Endothelial cell (in vitro differentiated cells): Measurements from ENCODE around the gene MCM10. TPM values are rescaled to one million over a fixed set of nuclear protein-coding genes. Genes with fewer than 3 reads are reported as not detected.

ENCODE experiments used
- DNase-seq: peaks from one replicate; pipeline ENCODE4 v3.0.0; 2021; ENCODE audit warnings: low spot score
- H3K27ac Mint-ChIP-seq: one replicate; pipeline ENCODE4 v1.8.0; 2021; ENCODE audit warnings: mixed read lengths, inconsistent platforms; ENCODE audit not compliant: unreplicated experiment
- H3K27me3 Mint-ChIP-seq: one replicate; pipeline ENCODE4 v1.8.0; 2021; ENCODE audit warnings: mild to moderate bottlenecking, moderate library complexity, mixed read lengths, inconsistent platforms; ENCODE audit not compliant: unreplicated experiment
- H3K36me3 Mint-ChIP-seq: one replicate; pipeline ENCODE4 v1.8.0; 2021; ENCODE audit warnings: mild to moderate bottlenecking, low read depth, mixed read lengths, inconsistent platforms; ENCODE audit not compliant: unreplicated experiment
- H3K4me1 Mint-ChIP-seq: one replicate; pipeline ENCODE4 v1.8.0; 2021; ENCODE audit warnings: mild to moderate bottlenecking, mixed read lengths, inconsistent platforms; ENCODE audit not compliant: unreplicated experiment
- H3K4me3 Mint-ChIP-seq: one replicate; pipeline ENCODE4 v1.8.0; 2021; ENCODE audit warnings: mild to moderate bottlenecking, mixed read lengths, inconsistent platforms; ENCODE audit not compliant: unreplicated experiment
- H3K9me3 Mint-ChIP-seq: one replicate; pipeline ENCODE4 v1.8.0; 2021; ENCODE audit warnings: mixed read lengths, inconsistent platforms; ENCODE audit not compliant: unreplicated experiment
- CTCF ChIP-seq: fragments of 200-600 bp; sonication (generic); IDR thresholded peaks from one replicate; pipeline ENCODE4 v1.5.0; 2021; ENCODE audit warnings: antibody characterized with exemption; ENCODE audit not compliant: unreplicated experiment
- total RNA-seq: library from RNA; stranded (reverse); fragmentation: NEBNext Ultra II Directional; extraction: Animal tissue kit (Norgen Biotek cat#: 25700); gene quantifications from one replicate; pipeline ENCODE4 v1.2.1, GENCODE V29; 2021; ENCODE audit not compliant: unreplicated experiment

MCM10 gene
- total RNA-seq, 1 donor from 2014 or later, result 7.0 TPM

DNA sequence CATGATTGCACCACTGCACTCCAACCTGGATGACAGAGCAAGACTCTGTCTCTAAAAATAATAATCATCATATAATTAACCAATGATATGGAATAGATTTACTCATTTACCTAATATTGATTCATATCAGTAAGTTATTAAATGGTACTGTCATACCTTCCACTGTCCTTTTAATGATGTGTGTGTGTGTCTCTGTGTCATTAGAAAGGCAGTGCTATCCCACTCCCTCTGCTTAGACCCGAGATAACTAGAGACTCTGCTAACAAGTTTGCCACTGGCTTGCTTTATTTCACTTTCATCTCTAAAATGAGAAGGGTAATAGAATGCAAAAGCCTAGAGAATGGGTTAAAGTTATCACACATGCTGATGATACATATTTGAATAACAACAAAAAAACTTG lies 21.1 kb downstream of the MCM10 start:
- Mint-ChIP-seq H3K36me3 (peaks cover 5% of the 10 kb centered on the region), H3K9me3 (no peaks in the 10 kb centered on the region), H3K4me1 (no peaks in the 10 kb centered on the region), H3K27me3 (peaks cover 3% of the 10 kb centered on the region), H3K27ac (no peak overlapping the region), H3K4me3 (no peak overlapping the region)
- no peak for DNase-seq
- no peak for TF ChIP-seq CTCF

- Mint-ChIP-seq H3K4me1 (no peaks in the 10 kb centered on the region), H3K27me3 (peaks cover 1% of the 10 kb centered on the region), H3K27ac (no peak overlapping the region), H3K9me3 (no peaks in the 10 kb centered on the region), H3K36me3 (peaks cover 5% of the 10 kb centered on the region), H3K4me3 (no peak overlapping the region)
- no peak for TF ChIP-seq CTCF
- no peak for DNase-seq
Measured at GRCh38 chr10:13183625-13184024, 22.3 kb downstream of the MCM10 start.

GRCh38 chr10:13184276-13184675 lies 22.9 kb downstream of the MCM10 start:
- Mint-ChIP-seq H3K27me3 (peaks cover 1% of the 10 kb centered on the region), H3K36me3 (peaks cover 5% of the 10 kb centered on the region), H3K4me3 (no peak overlapping the region)

GRCh38 chr10:13184730-13185514 lies 23.6 kb downstream of the MCM10 start:
- no peaks in the 10 kb centered on the region for H3K4me1 Mint-ChIP-seq
- H3K36me3 Mint-ChIP-seq, result peaks cover 5% of the 10 kb centered on the region
- TF ChIP-seq CTCF, result no peak
- peaks cover 1% of the 10 kb centered on the region for H3K27me3 Mint-ChIP-seq
- no peak overlapping the region for H3K27ac Mint-ChIP-seq
- DNase-seq, result no peak
- no peaks in the 10 kb centered on the region for H3K9me3 Mint-ChIP-seq
- no peak overlapping the region for H3K4me3 Mint-ChIP-seq

More at GRCh38 chr10:13184276-13184675, 22.9 kb downstream of the MCM10 start:
- H3K9me3 Mint-ChIP-seq, result no peaks in the 10 kb centered on the region
- no peak overlapping the region for H3K27ac Mint-ChIP-seq
- H3K4me1 Mint-ChIP-seq, result no peaks in the 10 kb centered on the region
- no peak for DNase-seq
- TF ChIP-seq CTCF, result no peak

DNA sequence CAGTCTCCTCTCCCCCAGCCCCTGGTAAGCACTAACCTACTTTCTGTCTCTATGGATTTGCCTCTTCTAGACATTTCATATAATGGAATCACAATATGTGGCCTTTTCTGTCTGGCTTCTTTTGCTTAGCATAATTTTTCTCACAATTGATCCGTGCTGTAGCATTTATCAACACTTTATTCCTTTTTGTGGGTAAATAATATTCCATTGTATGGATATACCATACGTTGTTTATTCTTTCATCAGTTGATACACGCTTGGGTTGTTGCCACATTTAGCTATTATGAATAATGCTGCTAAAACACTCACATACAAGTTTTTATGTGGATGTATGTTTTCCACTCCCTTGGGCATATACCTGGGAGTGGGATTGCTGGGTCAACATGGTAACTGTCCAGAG lies 25.8 kb downstream of the MCM10 start:
- no peaks in the 10 kb centered on the region for H3K9me3 Mint-ChIP-seq
- H3K27me3 Mint-ChIP-seq, result peaks cover 1% of the 10 kb centered on the region
- H3K27ac Mint-ChIP-seq, result no peak overlapping the region
- no peak overlapping the region for H3K4me3 Mint-ChIP-seq
- no peaks in the 10 kb centered on the region for H3K4me1 Mint-ChIP-seq
- no peak for DNase-seq
- TF ChIP-seq CTCF, result no peak
- peaks cover 5% of the 10 kb centered on the region for H3K36me3 Mint-ChIP-seq
